Renal cortical epithelial cell (primary cell): ENCODE measurements around the gene RNF11. TPM values are rescaled to one million over a fixed set of nuclear protein-coding genes. Genes with fewer than 3 reads are reported as not detected.
"Not testable (repeated sequence)": the region's sequence is repeated elsewhere in the genome, so short reads cannot be mapped to it uniquely, and the experiment has no call there.

ENCODE experiments used
- DNase-seq: peaks from one replicate; pipeline ENCODE4 v3.0.0-alpha.2; 2011; ENCODE audit warnings: low read depth
- total RNA-seq: library from RNA; depleted of rRNA; stranded (reverse); fragments of >200 nt; gene quantifications from 2 replicates; pipeline ENCODE4 v1.2.3, GENCODE V29; 2014

The RNF11 gene
- total RNA-seq, 1 donor from 2014 or later, result 165 TPM

GRCh38 chr1:51227231-51227960 is 8.7 kb upstream of the RNF11 start:
- not testable (repeated sequence) for DNase-seq

- not testable (repeated sequence) for DNase-seq
These were observed 7.6 kb upstream of the RNF11 start for GRCh38 chr1:51228471-51228870.

- DNase-seq, result peak; percentile 25
These were observed 5.5 kb upstream of the RNF11 start for GRCh38 chr1:51230501-51231078.

GRCh38 chr1:51231120-51231519 is 5.0 kb upstream of the RNF11 start:
- DNase-seq, result no peak

- no peak for DNase-seq
These were observed 4.2 kb upstream of the RNF11 start for GRCh38 chr1:51231896-51232295.

GRCh38 chr1:51234236-51234635 is 1.8 kb upstream of the RNF11 start:
- not testable (repeated sequence) for DNase-seq

GRCh38 chr1:51234721-51235425 is 1.2 kb upstream of the RNF11 start:
- DNase-seq, result peak; percentile 88

GRCh38 chr1:51236531-51237350 is 668 bp downstream of the RNF11 start:
- no peak for DNase-seq

GRCh38 chr1:51237351-51238033 is 1.4 kb downstream of the RNF11 start:
- DNase-seq, result peak; percentile 57

- DNase-seq, result no peak
These were observed 1.9 kb downstream of the RNF11 start for GRCh38 chr1:51238034-51238403.

GRCh38 chr1:51240084-51240483 is 4.0 kb downstream of the RNF11 start:
- no peak for DNase-seq

GRCh38 chr1:51241119-51241518 is 5.0 kb downstream of the RNF11 start:
- DNase-seq, result no peak

GRCh38 chr1:51242546-51242945 is 6.5 kb downstream of the RNF11 start:
- no peak for DNase-seq

GRCh38 chr1:51247022-51247421 is 10.9 kb downstream of the RNF11 start:
- DNase-seq, result no peak

GRCh38 chr1:51247499-51247898 is 11.4 kb downstream of the RNF11 start:
- DNase-seq, result no peak

GRCh38 chr1:51249445-51249844 is 13.4 kb downstream of the RNF11 start:
- DNase-seq, result no peak

GRCh38 chr1:51250729-51251128 is 14.7 kb downstream of the RNF11 start:
- DNase-seq, result not testable (repeated sequence)

- DNase-seq, result not testable (repeated sequence)
These were observed 15.1 kb downstream of the RNF11 start for GRCh38 chr1:51251165-51251564.

- DNase-seq, result no peak
These were observed 16.3 kb downstream of the RNF11 start for GRCh38 chr1:51252366-51252765.

GRCh38 chr1:51253691-51254090 is 17.6 kb downstream of the RNF11 start:
- no peak for DNase-seq

- no peak for DNase-seq
These were observed 19.3 kb downstream of the RNF11 start for GRCh38 chr1:51255331-51255730.
